Breast epithelium (tissue), 3 donors: Measurements from ENCODE around the gene FES.

Experiments
- CTCF ChIP-seq, 3 donors: fragments of 450-650 bp; IDR thresholded peaks; one replicate each; pipeline ENCODE4 v1.5.1; 2016 to 2017; ENCODE audit warnings: antibody characterized with exemption in 3 of 3, mild to moderate bottlenecking in 3 of 3, moderate library complexity in 3 of 3
- POLR2A ChIP-seq: fragments of 450-650 bp; IDR thresholded peaks from one replicate; pipeline ENCODE4 v1.6.1; 2016; ENCODE audit warnings: antibody characterized with exemption, mild to moderate bottlenecking, moderate library complexity

DNA sequence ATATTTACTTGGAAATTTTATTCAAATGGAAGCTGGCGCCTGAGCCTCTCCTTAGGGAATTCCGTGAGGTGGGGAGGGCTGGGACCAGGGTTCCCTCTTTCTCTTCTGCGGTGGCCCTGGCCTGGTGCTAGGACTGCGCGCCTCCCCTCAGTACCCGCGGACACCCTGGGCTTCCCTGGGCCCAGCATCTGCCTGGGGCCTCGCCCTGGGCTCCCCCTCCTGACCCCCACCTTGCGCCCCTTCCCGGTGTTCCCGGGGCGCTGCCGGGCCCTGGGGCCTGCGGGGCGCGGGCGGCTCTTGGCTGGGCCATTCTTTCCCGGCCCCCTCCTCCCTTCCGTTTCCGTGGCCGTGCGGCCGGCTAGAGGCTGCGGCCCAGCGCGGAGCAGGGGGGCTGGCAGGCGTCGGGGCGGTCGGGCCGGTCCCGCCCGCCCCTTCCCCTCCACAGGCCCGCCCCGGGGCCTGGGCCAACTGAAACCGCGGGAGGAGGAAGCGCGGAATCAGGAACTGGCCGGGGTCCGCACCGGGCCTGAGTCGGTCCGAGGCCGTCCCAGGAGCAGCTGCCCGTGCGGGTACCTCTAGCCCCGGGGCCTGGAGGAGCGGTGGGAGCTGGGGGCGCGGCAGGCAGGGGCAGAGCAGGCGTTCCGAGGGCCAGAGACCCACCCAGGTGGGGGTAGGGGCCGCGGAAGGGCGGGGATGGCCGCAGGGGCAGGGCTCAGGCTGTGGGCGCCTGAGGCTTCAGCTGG is at the start of gene FES:
- TF ChIP-seq POLR2A (no peak), CTCF (IDR thresholded peaks at IDR 0.05) (no peak)
